Measurements from ENCODE around the gene SLC35E4.

SLC35E4 gene

GRCh38 chr22:30687358-30687757, 51.8 kb downstream of the SLC35E4 start:
- DNase-seq (ENCODE audit: extremely low read depth in 1 of 2, low read depth in 1 of 2), result no peak

- no peak for DNase-seq (ENCODE audit: extremely low read depth in 1 of 2, low read depth in 1 of 2)
These were observed 54.0 kb downstream of the SLC35E4 start for GRCh38 chr22:30689622-30690021.

GRCh38 chr22:30691204-30691603, 55.6 kb downstream of the SLC35E4 start:
- no peak for DNase-seq (ENCODE audit: extremely low read depth in 1 of 2, low read depth in 1 of 2)

- no peak for DNase-seq (ENCODE audit: extremely low read depth in 1 of 2, low read depth in 1 of 2)
These were observed 58.6 kb downstream of the SLC35E4 start for GRCh38 chr22:30694171-30694639.

GRCh38 chr22:30694640-30695350, 59.2 kb downstream of the SLC35E4 start, which contains the start of gene OSBP2:
Gene OSBP2 (plus strand): TSS chr22:30694874. CDS start chr22:30694910, 36 bp downstream.
- no peak for DNase-seq (ENCODE audit: extremely low read depth in 1 of 2, low read depth in 1 of 2)

- no peak for DNase-seq (ENCODE audit: extremely low read depth in 1 of 2, low read depth in 1 of 2)
These were observed 59.8 kb downstream of the SLC35E4 start for GRCh38 chr22:30695351-30695851.

GRCh38 chr22:30695871-30696655, 60.5 kb downstream of the SLC35E4 start:
- DNase-seq (ENCODE audit: extremely low read depth in 1 of 2, low read depth in 1 of 2), result no peak

Data from stimulated activated CD8-positive, alpha-beta memory T cell treated with anti-CD3 and anti-CD28 coated beads, Interleukin-7, amount 100 ng/mL, for 48 hours (primary cell).